ENCODE data around the gene ELK4.

GRCh38 chr1:205630651-205631009 is 1.2 kb downstream of the ELK4 start:
- TF ChIP-seq CTCF (IDR thresholded peaks at IDR 0.05; ENCODE audit: control extremely low read depth in 1 of 3, insufficient read depth in 1 of 3, low read depth in 1 of 3, low read length in 3 of 3) = no peak
- TF ChIP-seq CREB1 (IDR thresholded peaks at IDR 0.05) = no peak
- TF ChIP-seq BCL11A (IDR thresholded peaks at IDR 0.05; ENCODE audit: low read depth in 2 of 2, low read length in 2 of 2) = no peak
- no peak for TF ChIP-seq GTF2F1 (IDR thresholded peaks at IDR 0.05; ENCODE audit: borderline replicate concordance, low read depth, low read length)
- TF ChIP-seq TAF1 (IDR thresholded peaks at IDR 0.05; ENCODE audit: low read depth, low read length) = no peak
- TF ChIP-seq KDM1A (IDR thresholded peaks at IDR 0.05; ENCODE audit: borderline replicate concordance, low read length) = no peak
- TF ChIP-seq HDAC2 (IDR thresholded peaks at IDR 0.05; ENCODE audit: borderline replicate concordance in 1 of 2, low read depth in 2 of 2, low read length in 2 of 2) = no peak
- TF ChIP-seq POLR2AphosphoS5 (IDR thresholded peaks at IDR 0.05; ENCODE audit: low read depth, low read length) = no peak
- no peak for TF ChIP-seq SUZ12 (IDR thresholded peaks at IDR 0.05; ENCODE audit: low read length)
- TF ChIP-seq EP300 (IDR thresholded peaks at IDR 0.05; ENCODE audit: borderline replicate concordance in 1 of 2, low read depth in 2 of 2, low read length in 2 of 2) = no peak
